ENCODE data around the gene HBE1.
"Not testable (repeated sequence)": the region's sequence is repeated elsewhere in the genome, so short reads cannot be mapped to it uniquely, and the experiment has no call there.

HBE1 gene

GRCh38 chr11:5285703-5286340 is 16.1 kb upstream of the HBE1 start:
- DNase-seq (ENCODE audit: low read depth in 2 of 2): no peak

DNA sequence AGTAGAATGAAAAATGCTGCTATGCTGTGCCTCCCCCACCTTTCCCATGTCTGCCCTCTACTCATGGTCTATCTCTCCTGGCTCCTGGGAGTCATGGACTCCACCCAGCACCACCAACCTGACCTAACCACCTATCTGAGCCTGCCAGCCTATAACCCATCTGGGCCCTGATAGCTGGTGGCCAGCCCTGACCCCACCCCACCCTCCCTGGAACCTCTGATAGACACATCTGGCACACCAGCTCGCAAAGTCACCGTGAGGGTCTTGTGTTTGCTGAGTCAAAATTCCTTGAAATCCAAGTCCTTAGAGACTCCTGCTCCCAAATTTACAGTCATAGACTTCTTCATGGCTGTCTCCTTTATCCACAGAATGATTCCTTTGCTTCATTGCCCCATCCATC is 14.9 kb upstream of the HBE1 start:
- DNase-seq (ENCODE audit: low read depth in 2 of 2): no peak

GRCh38 chr11:5283882-5284281 is 14.1 kb upstream of the HBE1 start:
- DNase-seq (ENCODE audit: low read depth in 2 of 2): no peak

DNA sequence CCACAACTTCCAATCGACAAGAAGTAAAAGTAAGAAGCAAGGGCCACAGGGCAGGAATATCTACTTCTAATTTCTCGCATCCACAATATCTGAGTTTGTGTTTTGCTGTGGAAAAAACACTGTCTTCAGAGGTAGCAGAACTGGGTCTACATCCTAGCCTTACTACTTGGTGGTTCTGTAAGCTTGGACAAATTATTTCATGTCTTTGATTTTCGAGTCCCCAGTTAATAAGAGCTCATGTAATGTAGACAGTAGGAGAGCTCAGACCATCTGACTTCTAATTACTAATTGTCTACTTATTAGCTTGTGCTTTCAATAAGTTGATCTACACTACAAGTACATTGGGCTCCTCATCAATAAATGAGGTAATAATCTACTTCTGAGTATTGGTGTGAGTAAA is 13.3 kb upstream of the HBE1 start:
- DNase-seq (ENCODE audit: low read depth in 2 of 2): no peak

- no peak for DNase-seq (ENCODE audit: low read depth in 2 of 2)
Observed at GRCh38 chr11:5282628-5283027, 12.9 kb upstream of the HBE1 start.

GRCh38 chr11:5281596-5281995 is 11.9 kb upstream of the HBE1 start:
- DNase-seq (ENCODE audit: low read depth in 2 of 2): no peak

DNA sequence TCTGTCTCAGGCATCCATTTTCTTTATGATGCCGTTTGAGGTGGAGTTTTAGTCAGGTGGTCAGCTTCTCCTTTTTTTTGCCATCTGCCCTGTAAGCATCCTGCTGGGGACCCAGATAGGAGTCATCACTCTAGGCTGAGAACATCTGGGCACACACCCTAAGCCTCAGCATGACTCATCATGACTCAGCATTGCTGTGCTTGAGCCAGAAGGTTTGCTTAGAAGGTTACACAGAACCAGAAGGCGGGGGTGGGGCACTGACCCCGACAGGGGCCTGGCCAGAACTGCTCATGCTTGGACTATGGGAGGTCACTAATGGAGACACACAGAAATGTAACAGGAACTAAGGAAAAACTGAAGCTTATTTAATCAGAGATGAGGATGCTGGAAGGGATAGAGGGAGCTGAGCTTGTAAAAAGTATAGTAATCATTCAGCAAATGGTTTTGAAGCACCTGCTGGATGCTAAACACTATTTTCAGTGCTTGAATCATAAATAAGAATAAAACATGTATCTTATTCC is 10.9 kb upstream of the HBE1 start:
- no peak for DNase-seq (ENCODE audit: low read depth in 2 of 2)

DNA sequence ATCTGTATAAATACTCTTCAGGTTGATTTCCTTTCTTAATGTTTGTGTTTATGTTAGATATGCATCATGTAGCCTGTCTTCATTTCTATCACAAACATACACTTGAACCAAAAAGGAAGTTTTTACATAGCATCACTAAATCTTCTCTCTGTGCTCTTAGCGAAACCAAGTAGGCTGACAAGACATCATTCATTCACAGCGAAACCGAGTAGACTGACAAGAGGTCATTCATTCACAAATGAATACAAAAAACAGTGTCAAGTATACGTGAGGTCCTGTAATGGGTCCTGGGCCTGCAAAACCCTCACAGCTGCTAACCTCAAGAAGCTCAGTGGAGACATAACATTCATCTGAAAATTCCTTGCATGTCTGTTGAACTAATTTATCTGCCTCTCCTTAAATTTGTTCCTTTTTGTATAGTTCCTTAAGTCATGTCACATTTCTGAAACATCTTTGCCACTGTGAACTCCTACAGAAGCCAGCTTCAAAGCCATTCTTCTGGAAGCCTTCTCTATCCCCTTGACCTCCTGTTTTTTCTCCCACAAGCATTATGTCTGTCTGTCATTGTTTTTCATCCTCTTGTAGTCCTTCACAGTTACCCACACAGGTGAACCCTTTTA is 9.8 kb upstream of the HBE1 start:
- DNase-seq (ENCODE audit: low read depth in 2 of 2): no peak

DNA sequence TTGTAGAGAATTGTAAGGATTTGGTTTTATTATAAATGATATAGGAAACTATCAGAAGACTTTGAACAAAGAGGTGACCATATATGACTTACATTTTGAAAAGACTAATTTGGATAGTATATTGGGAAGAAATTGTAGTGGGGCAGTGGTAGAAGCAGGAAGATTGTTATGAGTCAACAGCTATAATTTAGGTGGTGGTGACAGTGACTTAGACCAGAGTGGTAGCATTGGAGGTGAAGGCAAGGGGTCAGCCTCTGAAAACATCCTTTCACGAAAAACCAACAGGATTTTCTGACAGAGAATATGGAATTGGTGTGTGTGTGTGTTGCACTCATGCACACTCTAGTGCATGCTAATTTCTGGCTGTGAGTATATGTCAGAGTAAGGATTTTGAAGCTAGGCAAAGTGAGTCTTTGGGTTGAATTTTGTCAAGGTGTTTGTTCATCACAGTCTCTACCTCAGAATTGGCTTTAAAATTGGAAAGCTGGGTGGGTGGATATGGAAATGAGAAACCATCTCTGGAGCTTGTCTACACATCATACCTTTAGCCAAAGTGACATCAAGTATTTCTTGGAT is 8.2 kb upstream of the HBE1 start:
- no peak for DNase-seq (ENCODE audit: low read depth in 2 of 2)

GRCh38 chr11:5276697-5277096 is 7.0 kb upstream of the HBE1 start:
- no peak for DNase-seq (ENCODE audit: low read depth in 2 of 2)

DNA sequence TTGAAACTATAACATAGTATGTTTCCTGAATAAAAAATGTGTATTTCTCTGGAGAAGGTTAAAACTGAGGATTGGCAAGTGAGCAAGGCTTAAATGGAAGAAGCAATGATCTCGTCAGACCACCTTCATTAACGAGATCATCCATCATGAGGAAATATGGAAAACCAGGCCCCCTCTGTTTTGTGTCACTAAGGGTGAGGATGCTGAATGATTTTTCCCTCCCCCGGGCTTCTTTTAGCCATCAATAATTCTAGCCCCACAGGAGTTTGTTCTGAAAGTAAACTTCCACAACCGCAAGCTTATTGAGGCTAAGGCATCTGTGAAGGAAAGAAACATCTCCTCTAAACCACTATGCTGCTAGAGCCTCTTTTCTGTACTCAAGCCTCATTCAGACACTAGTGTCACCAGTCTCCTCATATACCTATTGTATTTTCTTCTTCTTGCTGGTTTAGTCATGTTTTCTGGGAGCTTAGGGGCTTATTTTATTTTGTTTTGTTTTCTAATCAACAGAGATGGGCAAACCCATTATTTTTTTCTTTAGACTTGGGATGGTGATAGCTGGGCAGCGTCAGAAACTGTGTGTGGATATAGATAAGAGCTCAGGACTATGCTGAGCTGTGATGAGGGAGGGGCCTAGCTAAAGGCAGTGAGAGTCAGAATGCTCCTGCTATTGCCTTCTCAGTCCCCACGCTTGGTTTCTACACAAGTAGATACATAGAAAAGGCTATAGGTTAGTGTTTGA is 5.8 kb upstream of the HBE1 start:
- DNase-seq (ENCODE audit: low read depth in 2 of 2): no peak

- DNase-seq (ENCODE audit: low read depth in 2 of 2): no peak
Observed at GRCh38 chr11:5274395-5274794, 4.7 kb upstream of the HBE1 start.

DNA sequence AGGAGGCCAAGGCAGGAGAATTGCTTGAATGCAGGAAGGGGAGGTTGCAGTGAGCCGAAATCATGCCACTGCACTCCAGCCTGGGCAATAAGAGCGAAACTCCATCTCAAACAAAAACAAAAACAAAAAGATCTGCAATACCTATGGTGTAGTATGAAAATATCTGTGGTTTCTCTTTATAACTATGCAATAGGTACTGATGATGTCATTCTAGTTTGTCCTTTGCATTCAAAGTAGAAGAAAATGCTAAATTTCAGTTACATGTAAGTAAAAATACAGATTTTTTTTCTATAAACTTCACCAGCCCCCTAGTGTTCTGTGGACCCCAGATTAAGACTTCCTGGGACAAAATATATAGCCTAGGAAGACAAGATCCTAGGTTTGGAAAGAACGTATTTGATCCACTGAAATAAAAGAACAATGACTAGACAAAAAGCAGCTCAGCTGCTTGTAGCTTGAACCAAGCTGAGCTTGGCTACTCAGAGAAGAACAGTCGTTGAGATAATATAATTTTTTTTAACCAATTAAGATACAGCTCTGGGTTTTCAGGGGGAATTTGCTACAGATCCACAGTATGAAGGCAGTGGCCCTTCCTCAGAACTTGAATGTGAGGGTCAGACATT is 2.8 kb upstream of the HBE1 start:
- no peak for DNase-seq (ENCODE audit: low read depth in 2 of 2)

GRCh38 chr11:5267033-5267563 is 2.6 kb downstream of the HBE1 start:
- no peak for DNase-seq (ENCODE audit: low read depth in 2 of 2)

DNA sequence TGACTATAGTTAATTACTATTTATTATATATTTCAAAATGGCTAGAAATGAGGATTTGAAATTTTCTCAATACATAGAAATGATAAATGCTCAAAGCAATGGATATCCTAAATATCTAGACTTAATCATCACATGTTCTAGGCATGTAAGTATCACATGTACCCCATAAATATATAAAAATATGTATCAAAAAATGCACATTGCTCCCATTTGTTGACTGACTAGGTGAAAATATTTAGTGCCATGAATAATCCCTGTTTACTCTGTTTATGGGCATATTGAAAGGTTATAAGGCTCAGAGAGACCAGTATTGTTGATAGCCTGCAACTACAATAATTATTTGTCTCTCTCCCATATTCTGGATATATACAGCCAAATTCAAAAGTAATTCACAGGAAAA is 3.1 kb downstream of the HBE1 start:
- DNase-seq (ENCODE audit: low read depth in 2 of 2): no peak

DNA sequence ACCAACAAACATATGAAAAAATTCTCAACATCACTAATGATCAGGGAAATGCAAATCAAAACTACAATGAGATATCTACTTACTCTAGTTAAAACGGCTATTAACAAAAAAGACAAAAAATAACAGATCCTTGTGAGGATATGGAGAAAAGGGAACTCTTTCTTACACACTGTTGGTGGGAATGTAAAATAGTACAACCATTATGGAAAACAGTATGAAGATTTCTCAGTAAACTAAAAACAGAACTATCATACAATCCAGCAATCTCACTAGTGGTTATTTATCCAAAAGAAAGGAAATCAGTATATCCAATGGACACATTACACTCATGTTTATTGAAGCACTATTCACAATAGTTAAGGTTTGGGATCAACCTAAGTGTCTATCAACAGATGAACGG is 3.9 kb downstream of the HBE1 start:
- no peak for DNase-seq (ENCODE audit: low read depth in 2 of 2)

- DNase-seq (ENCODE audit: low read depth in 2 of 2): no peak
Observed at GRCh38 chr11:5258543-5259262, 11.0 kb downstream of the HBE1 start.

DNA sequence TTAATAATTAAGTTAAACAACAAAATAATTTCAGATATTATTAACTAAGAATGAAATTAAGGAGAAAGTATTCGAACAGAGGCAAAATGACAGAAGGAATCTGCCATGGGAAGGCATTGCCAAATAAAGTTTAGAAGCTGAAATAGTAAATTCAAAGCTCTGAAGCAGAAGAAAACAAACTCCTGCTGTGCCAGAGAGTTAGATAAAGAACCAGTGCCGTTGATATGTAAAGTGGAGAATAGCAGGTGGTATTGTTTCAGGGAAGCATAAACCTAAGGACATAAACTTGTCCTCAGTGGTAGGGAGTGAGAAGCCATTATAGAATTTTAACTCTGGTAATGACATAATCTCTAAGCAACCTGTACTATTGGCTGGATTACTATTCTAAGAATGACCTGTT is 12.4 kb downstream of the HBE1 start:
- DNase-seq (ENCODE audit: low read depth in 2 of 2): no peak

DNA sequence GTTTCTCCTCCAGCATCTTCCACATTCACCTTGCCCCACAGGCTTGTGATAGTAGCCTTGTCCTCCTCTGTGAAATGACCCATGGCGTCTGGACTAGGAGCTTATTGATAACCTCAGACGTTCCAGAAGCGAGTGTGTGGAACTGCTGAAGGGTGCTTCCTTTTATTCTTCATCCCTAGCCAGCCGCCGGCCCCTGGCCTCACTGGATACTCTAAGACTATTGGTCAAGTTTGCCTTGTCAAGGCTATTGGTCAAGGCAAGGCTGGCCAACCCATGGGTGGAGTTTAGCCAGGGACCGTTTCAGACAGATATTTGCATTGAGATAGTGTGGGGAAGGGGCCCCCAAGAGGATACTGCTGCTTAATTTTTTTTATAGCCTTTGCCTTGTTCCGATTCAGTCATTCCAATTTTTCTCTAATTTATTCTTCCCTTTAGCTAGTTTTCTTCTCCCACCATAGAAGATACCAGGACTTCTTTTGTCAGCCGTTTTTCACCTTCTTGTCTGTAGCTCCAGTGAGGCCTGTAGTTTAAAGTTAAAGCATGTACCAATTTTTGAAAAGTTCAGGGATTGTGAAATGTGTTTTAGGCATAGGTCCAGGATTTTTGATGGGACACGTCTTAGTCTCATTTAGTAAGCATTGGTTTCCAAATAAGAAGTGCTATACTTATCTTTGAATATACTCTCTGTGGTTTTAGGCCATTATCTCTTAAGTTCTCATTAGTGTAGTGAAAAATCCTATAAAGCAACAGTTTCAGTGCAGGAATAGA is 14.9 kb downstream of the HBE1 start, which contains the start of gene HBG2:
TSS of gene HBG2 (minus strand) at position 136 of the 768 bp plus-strand sequence. CDS start at position 83, 53 bp downstream.
- DNase-seq (ENCODE audit: low read depth in 2 of 2): not testable (repeated sequence)

GRCh38 chr11:5254023-5254422 is 15.7 kb downstream of the HBE1 start:
- not testable (repeated sequence) for DNase-seq (ENCODE audit: low read depth in 2 of 2)
